Measurements from ENCODE around the gene SLC22A1. TPM values are rescaled to one million over a fixed set of nuclear protein-coding genes. Genes with fewer than 3 reads are reported as not detected.

The SLC22A1 gene
- total RNA-seq, 1 donor from 2014 or later, result 1.7 TPM

Other genes starting within 250 kb of the SLC22A1 start
- gene MAS1, start 230.8 kb upstream of the SLC22A1 start, total RNA-seq (ENCODE audit: insufficient read depth, low replicate concordance), result 1.7 TPM
- gene IGF2R, start 152.7 kb upstream of the SLC22A1 start, total RNA-seq (ENCODE audit: insufficient read depth, low replicate concordance), result 54.2 TPM
- gene SLC22A2, start 137.0 kb downstream of the SLC22A1 start, total RNA-seq (ENCODE audit: insufficient read depth, low replicate concordance), result 1.9 TPM
- 71.5 TPM for gene SLC22A3, start 226.6 kb downstream of the SLC22A1 start, total RNA-seq (ENCODE audit: insufficient read depth, low replicate concordance)

Data from umbilical cord (tissue), 1 donor.